SK-N-SH (cell line): ENCODE data around the gene KIAA1191. TPM values are rescaled to one million over a fixed set of nuclear protein-coding genes. Genes with fewer than 3 reads are reported as not detected.

Experiments used
- CTCF ChIA-PET: fragments of 300-600, 350-600 bp; formaldehyde crosslinking; extraction: SDS; loops from one replicate; lab custom pipeline; 2021; lab: Yijun Ruan, JAX
- POLR2A ChIA-PET: fragments of 350-600 bp; sonication (Branson Sonifier 250); formaldehyde crosslinking; extraction: SDS; loops from one replicate; lab custom pipeline; 2020; ENCODE audit warnings: antibody characterized with exemption, inconsistent platforms; lab: Yijun Ruan, JAX
- DNase-seq: peaks from one replicate; pipeline ENCODE4 v3.0.0; 2012
- H2AFZ ChIP-seq: fragments of 200-600 bp; sonication (generic); 2 replicates; pipeline ENCODE4 v1.8.1; 2016; ENCODE audit warnings: antibody characterized with exemption, mild to moderate bottlenecking, low read depth
- H3F3A ChIP-seq: fragments of 200-600 bp; sonication (generic); replicated peaks from 2 replicates; pipeline ENCODE3; 2016; ENCODE audit warnings: antibody characterized with exemption, mild to moderate bottlenecking; ENCODE audit not compliant: insufficient read depth
- H3K27ac ChIP-seq, 2 experiments: fragments of 200-500 bp in 1 of 2; fragments of 200-600 bp in 1 of 2; sonication (Bioruptor generic) in 1 of 2; sonication (generic), shearing (Covaris generic) in 1 of 2; 2 replicates each; pipeline versions ENCODE4 v1.5.1 to v1.6.1; 2014 to 2016; ENCODE audit warnings: low read depth in 2 of 2, inconsistent platforms in 1 of 2, low read length in 1 of 2, mild to moderate bottlenecking in 1 of 2, mixed read lengths in 1 of 2
- H3K27me3 ChIP-seq: fragments of 200-600 bp; sonication (generic), shearing (Covaris generic); 2 replicates; pipeline ENCODE4 v1.6.1; 2016; ENCODE audit warnings: mixed run types; ENCODE audit not compliant: insufficient read depth
- H3K36me3 ChIP-seq, 2 experiments: fragments of 200-500 bp in 1 of 2; fragments of 200-600 bp in 1 of 2; sonication (Bioruptor generic) in 1 of 2; sonication (generic) in 1 of 2; replicated peaks in 1 of 2; 2 replicates each; pipeline versions ENCODE3 to v1.5.1; 2014 to 2016; ENCODE audit warnings: low read length in 1 of 2, mild to moderate bottlenecking in 1 of 2; ENCODE audit not compliant: insufficient read depth in 2 of 2, control insufficient read depth in 1 of 2
- H3K4me1 ChIP-seq, 2 experiments: fragments of 200-500 bp in 1 of 2; fragments of 200-600 bp in 1 of 2; sonication (Bioruptor generic) in 1 of 2; sonication (generic), shearing (Covaris generic) in 1 of 2; 2 replicates each; pipeline versions ENCODE4 v1.5.1 to v1.6.1; 2014 to 2016; ENCODE audit warnings: low read depth in 1 of 2, low read length in 1 of 2, mixed run types in 1 of 2; ENCODE audit not compliant: insufficient read depth in 2 of 2, control insufficient read depth in 1 of 2
- H3K4me2 ChIP-seq: fragments of 200-600 bp; sonication (generic), shearing (Covaris generic); 2 replicates; pipeline ENCODE4 v1.6.1; 2017; ENCODE audit warnings: mixed run types
- H3K4me3 ChIP-seq, 2 experiments: fragments of 200-500 bp in 1 of 2; fragments of 200-600 bp in 1 of 2; sonication (Bioruptor generic) in 1 of 2; sonication (generic), shearing (Covaris generic) in 1 of 2; 2 replicates each; pipeline versions ENCODE4 v1.5.1 to v1.8.1; 2014 to 2016; ENCODE audit warnings: low read depth in 2 of 2, inconsistent platforms in 1 of 2, low read length in 1 of 2, mild to moderate bottlenecking in 1 of 2, mixed read lengths in 1 of 2, moderate library complexity in 1 of 2
- H3K79me2 ChIP-seq: fragments of 200-600 bp; sonication (generic); 2 replicates; pipeline ENCODE4 v1.8.1; 2017; ENCODE audit warnings: mild to moderate bottlenecking; ENCODE audit not compliant: insufficient read depth
- H3K9ac ChIP-seq: fragments of 200-600 bp; sonication (generic); 2 replicates; pipeline ENCODE4 v1.6.1; 2017; ENCODE audit warnings: mixed run types
- H3K9me2 ChIP-seq: fragments of 200-600 bp; sonication (generic); 2 replicates; pipeline ENCODE4 v1.6.1; 2017; ENCODE audit warnings: mixed run types
- H3K9me3 ChIP-seq: fragments of 200-600 bp; sonication (generic); 2 replicates; pipeline ENCODE4 v1.6.1; 2017; ENCODE audit warnings: mixed run types, mild to moderate bottlenecking, moderate library complexity
- H4K20me1 ChIP-seq: fragments of 200-600 bp; sonication (generic); 2 replicates; pipeline ENCODE4 v1.6.1; 2017; ENCODE audit warnings: mild to moderate bottlenecking, mixed run types; ENCODE audit not compliant: insufficient read depth
- EP300 ChIP-seq, 2 experiments: IDR thresholded peaks; 2 replicates each; pipeline versions ENCODE4 v1.4.0 to v1.6.1; 2012; ENCODE audit warnings: borderline replicate concordance in 1 of 2, low read depth in 1 of 2, low read length in 1 of 2
- EZH2phosphoT487 ChIP-seq: fragments of 200-600 bp; sonication (generic); IDR thresholded peaks from 2 replicates; pipeline ENCODE4 v1.6.1; 2017; ENCODE audit warnings: low read depth, mixed run types, mild to moderate bottlenecking, antibody characterized with exemption, moderate library complexity, borderline replicate concordance
- FOXM1 ChIP-seq: IDR thresholded peaks from 2 replicates; pipeline ENCODE4 v1.4.0; 2012; ENCODE audit warnings: low read depth, mild to moderate bottlenecking
- IRF3 ChIP-seq: fragments of 150-350 bp; IDR thresholded peaks from 2 replicates; pipeline ENCODE4 v1.6.1; 2016; ENCODE audit warnings: mild to moderate bottlenecking, low read depth, low read length
- JUND ChIP-seq: IDR thresholded peaks from 2 replicates; pipeline ENCODE4 v1.4.0; 2012
- MEF2A ChIP-seq: IDR thresholded peaks from 2 replicates; pipeline ENCODE4 v1.4.0; 2012; ENCODE audit warnings: low read depth, borderline replicate concordance
- MXI1 ChIP-seq: IDR thresholded peaks from 2 replicates; pipeline ENCODE4 v1.6.1; 2012; ENCODE audit warnings: mild to moderate bottlenecking, low read depth, low read length, improper control_type of control experiment
- NFIC ChIP-seq: IDR thresholded peaks from 2 replicates; pipeline ENCODE4 v1.4.0; 2012; ENCODE audit warnings: borderline replicate concordance
- NRF1 ChIP-seq: IDR thresholded peaks from 2 replicates; pipeline ENCODE4 v1.6.1; 2012; ENCODE audit warnings: low read depth, mild to moderate bottlenecking, low read length
- PBX3 ChIP-seq: IDR thresholded peaks from 2 replicates; pipeline ENCODE4; 2012
- POLR2AphosphoS5 ChIP-seq: IDR thresholded peaks from 2 replicates; pipeline ENCODE4 v1.6.1; 2012; ENCODE audit warnings: low read depth, low read length
- RAD21 ChIP-seq: IDR thresholded peaks from 2 replicates; pipeline ENCODE4 v1.6.1; 2012; ENCODE audit warnings: mild to moderate bottlenecking, low read length
- RCOR1 ChIP-seq: fragments of 150-350 bp; IDR thresholded peaks from 2 replicates; pipeline ENCODE4 v1.6.1; 2017; ENCODE audit warnings: antibody characterized with exemption, low read length
- SMC3 ChIP-seq: IDR thresholded peaks from 2 replicates; pipeline ENCODE4 v1.6.1; 2012; ENCODE audit warnings: low read depth, low read length, improper control_type of control experiment
- TEAD4 ChIP-seq: IDR thresholded peaks from 2 replicates; pipeline ENCODE4 v1.4.0; 2012; ENCODE audit warnings: mild to moderate bottlenecking, borderline replicate concordance; ENCODE audit not compliant: insufficient read depth
- USF1 ChIP-seq: IDR thresholded peaks from 2 replicates; pipeline ENCODE4 v1.4.0; 2012; ENCODE audit warnings: low read depth, borderline replicate concordance
- WGBS: methylation state at CpG from one replicate; pipeline ENCODE4 v1.1.6; 2017; ENCODE audit warnings: low lambda C conversion rate; 5-methylcytosine and 5-hydroxymethylcytosine counted together
- polyA plus RNA-seq, 3 experiments: library from polyadenylated mRNA; depleted of rRNA; stranded (reverse); fragments of >200 nt; gene quantifications; 2 replicates each; pipeline ENCODE4 v1.2.3, GENCODE V29; 2012

KIAA1191 gene
- polyA plus RNA-seq, 1 of the 3 experiments (the other 2 are of a cell fraction) = 100 TPM

GRCh38 chr5:176362233-176362490 is 598 bp upstream of the KIAA1191 start (continued):
- TF ChIP-seq USF1 (no peak), NRF1 (no peak), JUND (no peak), FOXM1 (no peak), SMC3 (no peak), NFIC (no peak), TEAD4 (no peak), RCOR1 (no peak), MXI1 (no peak)

- Histone ChIP-seq H3K9me3 (no peaks in the 10 kb centered on the region), H3K4me3 (peak overlapping the region; percentile 80 to 98), H3K4me2 (peak overlapping the region; percentile 91), H3F3A (peaks cover 3% of the 10 kb centered on the region), H2AFZ (peak overlapping the region; percentile 76), H3K9ac (peak overlapping the region; percentile 88), H3K79me2 (peaks cover 56% of the 10 kb centered on the region), H3K27me3 (no peaks in the 10 kb centered on the region), H3K4me1 (peaks cover 0 to 13% of the 10 kb centered on the region in 2 experiments; a peak in 1 of 4 replicates), H3K9me2 (no peaks in the 10 kb centered on the region), H4K20me1 (peaks cover 32% of the 10 kb centered on the region), H3K36me3 (peaks cover 19 to 21% of the 10 kb centered on the region in 2 experiments), H3K27ac (peak overlapping the region; percentile 50 to 80; a peak in 3 of 4 replicates)
- ChIA-PET CTCF (interaction anchor here (1.6 to 1.9 kb wide), 2 partner anchors 27 to 31 kb away, joined by 3 to 7 read pairs; partner anchors contain the start of genes HIGD2A and NOP16), POLR2A (interaction anchor here (0.7 to 1.9 kb wide), 7 partner anchors 9 to 56 kb away, joined by 3 to 7 read pairs (median 5); partner anchors contain the start of genes CLTB, HIGD2A and NOP16)
- DNase-seq = no peak
- TF ChIP-seq USF1 = no peak
- no peak for TF ChIP-seq NRF1
- no peak for TF ChIP-seq SMC3
- no peak for TF ChIP-seq JUND
- TF ChIP-seq EP300 (IDR thresholded peaks at IDR 0.05; ENCODE audit: borderline replicate concordance in 1 of 2, low read depth in 1 of 2, low read length in 1 of 2) = no peak
- no peak for TF ChIP-seq MEF2A
- 4% methylated on average over 26 of the region's 27 CpGs for WGBS
Observed at GRCh38 chr5:176360894-176361436, 599 bp downstream of the KIAA1191 start.

- DNase-seq = no peak
- CTCF ChIA-PET = interaction anchor here (1.2 kb wide), 2 partner anchors 125 to 630 kb away, joined by 3 to 5 read pairs; no protein-coding TSS in a partner anchor
- POLR2A ChIA-PET = no interaction called here
Observed at GRCh38 chr5:176359658-176360057, 1.9 kb downstream of the KIAA1191 start.

More at GRCh38 chr5:176359658-176360057, 1.9 kb downstream of the KIAA1191 start:
- Histone ChIP-seq H3F3A (peaks cover 3% of the 10 kb centered on the region), H3K9me3 (no peaks in the 10 kb centered on the region), H3K36me3 (peaks cover 19 to 33% of the 10 kb centered on the region in 2 experiments), H2AFZ (no peak overlapping the region), H3K27me3 (no peaks in the 10 kb centered on the region), H3K9me2 (no peaks in the 10 kb centered on the region), H3K79me2 (peaks cover 69% of the 10 kb centered on the region), H3K27ac (no peak overlapping the region), H4K20me1 (peaks cover 41% of the 10 kb centered on the region), H3K4me2 (peak overlapping the region; percentile 91), H3K4me3 (peak overlapping the region in 1 of 2 experiments; percentile 80; a peak in 1 of 4 replicates), H3K9ac (no peak overlapping the region), H3K4me1 (peaks cover 0 to 9% of the 10 kb centered on the region in 2 experiments; a peak in 1 of 4 replicates)
- WGBS = 89% methylated on average over 4 of the region's 4 CpGs
- TF ChIP-seq FOXM1 (no peak), PBX3 (no peak), EZH2phosphoT487 (no peak), RAD21 (no peak), POLR2AphosphoS5 (no peak), IRF3 (no peak)
